Measurements from ENCODE around the gene LPAR5.
A peak's percentile ranks its signal among the peaks of the same experiment; 100 is the strongest.
"Not testable (repeated sequence)": the region's sequence is repeated elsewhere in the genome, so short reads cannot be mapped to it uniquely, and the experiment has no call there.

Gene LPAR5

GRCh38 chr12:6606331-6607131 lies 29.2 kb downstream of the LPAR5 start:
- no peak for DNase-seq (ENCODE audit: low spot score)

DNA sequence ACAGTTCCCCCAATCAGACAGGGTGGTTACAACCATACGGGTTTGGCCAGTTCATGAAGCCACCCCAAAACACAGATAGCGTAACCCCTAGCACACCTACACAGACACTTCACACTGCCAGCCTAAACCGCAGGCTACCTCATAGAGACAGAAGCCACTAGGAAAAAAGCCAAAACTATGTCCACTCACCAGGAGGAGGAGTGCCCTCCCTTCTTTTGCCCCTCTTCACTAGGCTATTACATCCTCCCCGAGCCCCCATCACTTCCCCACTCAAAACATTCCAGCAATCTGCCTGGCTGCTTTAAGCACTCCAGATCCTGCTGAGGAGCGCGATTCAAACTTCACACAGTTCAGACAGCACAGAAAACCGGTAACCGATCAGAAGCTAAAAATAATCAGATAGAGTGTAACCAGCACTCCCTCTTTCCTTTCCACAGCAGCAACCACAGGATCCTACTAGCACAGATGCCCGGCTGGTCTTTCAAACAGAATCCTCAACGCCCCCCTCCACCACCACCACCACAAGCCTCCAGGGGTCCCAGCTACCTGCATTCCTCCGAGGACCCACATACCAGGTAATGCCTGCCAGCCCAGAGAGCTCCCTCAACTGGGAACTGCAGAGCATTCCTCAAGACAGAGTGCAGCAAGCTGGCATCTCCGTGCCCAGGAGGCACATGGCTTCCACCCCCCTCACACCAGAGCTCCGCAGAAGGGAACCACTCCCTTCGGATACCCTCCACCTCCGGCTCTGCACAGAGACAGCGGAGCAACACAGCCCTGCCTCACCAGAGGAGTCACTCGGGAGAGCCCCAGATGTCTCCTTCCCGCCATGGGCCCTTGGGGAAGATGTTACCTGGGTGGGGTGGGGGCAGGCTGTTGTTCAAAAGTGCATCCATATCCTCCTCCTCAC lies 30.1 kb downstream of the LPAR5 start:
- peak; percentile 74 for DNase-seq (ENCODE audit: low spot score)

DNA sequence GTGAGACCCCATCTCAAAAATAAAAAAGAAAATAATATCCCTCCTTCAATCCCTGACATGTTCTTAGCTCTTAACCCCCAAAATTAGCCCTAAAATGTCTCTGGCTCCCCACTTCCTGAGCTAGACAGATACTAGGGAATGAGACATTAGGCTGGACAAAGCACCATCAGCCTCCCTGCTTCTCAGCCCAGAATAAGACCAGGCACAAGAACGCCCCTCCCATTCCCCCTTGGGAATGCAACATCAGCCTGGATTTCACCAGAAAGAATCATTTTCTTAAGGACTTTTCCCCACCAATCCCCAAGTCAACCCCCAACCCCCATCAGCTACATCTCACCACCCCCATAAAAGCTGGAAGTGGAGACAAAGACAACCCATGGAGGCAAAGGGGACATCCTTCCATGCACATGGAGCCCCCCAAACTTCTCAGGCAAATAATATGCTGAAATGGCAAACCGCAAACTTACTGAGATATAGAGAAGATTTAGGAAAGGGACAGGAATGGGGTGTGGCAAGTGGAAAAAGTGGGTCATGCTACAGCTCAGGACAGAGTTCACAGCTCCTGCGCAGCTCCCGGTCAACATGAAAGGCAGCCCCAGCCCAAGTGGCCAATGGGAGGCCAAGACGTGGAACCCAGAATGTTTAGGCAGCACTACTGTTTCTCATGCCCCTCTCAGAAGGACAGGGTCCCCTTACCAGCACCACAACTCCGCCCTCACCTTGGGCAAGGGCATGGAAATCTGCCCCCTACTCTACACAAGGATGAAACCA lies 31.3 kb downstream of the LPAR5 start:
- no peak for DNase-seq (ENCODE audit: low spot score)

DNA sequence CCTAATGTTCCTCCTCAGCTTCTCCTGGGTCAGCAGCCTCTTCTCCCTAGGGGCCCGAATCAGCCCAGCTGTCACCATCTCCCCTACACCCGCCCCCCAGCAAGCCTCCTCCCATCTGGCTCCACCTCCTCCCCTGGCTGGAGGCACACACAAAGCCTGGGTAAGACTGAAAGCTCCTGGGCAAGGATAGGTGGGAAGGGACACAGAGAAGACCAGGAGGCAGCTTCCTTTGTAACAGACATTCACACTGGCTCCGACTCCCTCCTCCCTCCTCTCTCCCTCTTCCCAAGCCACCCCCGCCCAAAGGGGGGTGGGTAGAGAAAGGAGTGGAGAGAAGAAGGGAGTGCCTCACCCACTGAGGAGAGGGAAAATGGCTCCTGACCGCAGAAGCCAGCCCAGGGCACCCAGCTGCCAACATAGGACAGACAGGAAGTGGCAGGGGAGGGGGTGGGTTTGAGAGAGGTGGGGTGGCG lies 32.6 kb downstream of the LPAR5 start:
- DNase-seq (ENCODE audit: low spot score) = peak; percentile 58

DNA sequence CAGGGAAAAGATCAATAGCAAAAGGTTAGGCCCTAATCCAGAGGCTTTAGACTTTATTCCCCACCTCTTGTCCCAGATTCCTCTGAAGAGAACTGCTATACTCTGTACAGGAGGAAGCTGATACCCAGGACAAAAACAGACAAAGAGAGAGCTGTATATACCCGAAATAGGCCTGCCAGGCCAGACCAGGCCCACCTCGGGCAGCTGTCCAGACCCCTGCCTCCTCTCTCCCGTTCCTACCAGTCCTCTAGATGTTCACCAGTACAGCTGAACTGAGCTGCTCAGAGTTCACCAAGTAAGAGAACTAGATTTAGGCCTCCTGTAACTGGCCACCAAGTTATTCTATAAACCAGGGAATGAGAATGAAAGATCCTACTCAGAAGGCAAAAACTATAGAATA lies 33.2 kb downstream of the LPAR5 start:
- no peak for DNase-seq (ENCODE audit: low spot score)

DNA sequence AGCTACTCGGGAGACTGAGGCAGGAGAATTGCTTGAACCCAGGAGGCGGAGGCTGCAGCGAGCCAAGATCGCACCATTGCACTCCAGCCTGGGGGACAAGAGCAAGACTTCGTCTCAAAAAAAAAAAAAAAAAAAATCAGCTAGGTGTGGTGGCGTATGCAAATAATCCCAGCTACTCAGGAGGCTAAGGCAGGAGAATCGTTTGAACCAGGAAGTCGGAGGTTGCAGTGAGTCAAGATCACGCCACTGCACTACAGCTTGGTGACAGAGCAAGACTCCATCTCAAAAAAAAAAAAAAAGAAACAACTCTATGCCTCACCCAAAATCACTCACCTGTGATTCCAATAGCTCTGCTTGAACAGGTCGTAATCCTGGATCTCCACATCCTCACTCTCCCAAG lies 40.1 kb downstream of the LPAR5 start:
- DNase-seq (ENCODE audit: low spot score) = not testable (repeated sequence)

DNA sequence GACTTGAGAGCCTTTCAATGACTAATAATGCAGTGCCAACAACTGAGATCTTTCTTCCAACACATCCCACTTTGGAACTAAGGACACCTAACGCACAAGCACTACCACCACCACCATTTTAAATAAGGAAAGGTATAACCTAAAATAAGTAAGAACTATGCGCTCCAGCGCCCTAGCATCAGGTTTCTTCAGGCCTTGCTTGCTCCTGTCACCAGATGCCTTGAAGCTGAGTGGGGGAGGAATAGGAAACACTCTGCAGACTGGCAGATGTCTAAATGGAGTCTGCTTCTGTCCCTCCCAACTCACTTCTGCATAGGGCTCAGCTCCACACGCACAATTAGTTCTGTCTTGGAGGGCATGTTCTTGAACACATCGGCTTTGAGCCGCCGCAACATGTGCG lies 43.7 kb downstream of the LPAR5 start:
- DNase-seq (ENCODE audit: low spot score) = no peak

DNA sequence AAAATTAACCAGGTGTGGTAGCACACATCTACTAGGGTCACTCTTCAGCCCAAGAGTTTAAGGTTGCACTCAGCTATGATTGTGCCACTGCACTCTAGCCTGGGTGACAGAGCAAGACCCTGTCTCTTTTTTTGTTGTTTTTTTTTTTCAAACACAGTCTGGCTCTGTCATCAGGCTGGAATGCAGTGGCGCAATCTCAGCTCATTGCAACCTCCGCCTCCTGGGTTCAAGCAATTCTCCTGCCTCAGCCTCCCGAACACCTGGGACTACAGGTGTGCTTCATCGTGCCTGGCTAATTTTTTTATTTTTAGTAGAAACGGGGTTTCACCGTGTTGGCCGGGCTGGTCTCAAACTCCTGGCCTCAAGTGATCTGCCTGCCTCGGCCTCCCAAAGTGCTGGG lies 49.2 kb downstream of the LPAR5 start:
- DNase-seq (ENCODE audit: low spot score) = not testable (repeated sequence)

DNA sequence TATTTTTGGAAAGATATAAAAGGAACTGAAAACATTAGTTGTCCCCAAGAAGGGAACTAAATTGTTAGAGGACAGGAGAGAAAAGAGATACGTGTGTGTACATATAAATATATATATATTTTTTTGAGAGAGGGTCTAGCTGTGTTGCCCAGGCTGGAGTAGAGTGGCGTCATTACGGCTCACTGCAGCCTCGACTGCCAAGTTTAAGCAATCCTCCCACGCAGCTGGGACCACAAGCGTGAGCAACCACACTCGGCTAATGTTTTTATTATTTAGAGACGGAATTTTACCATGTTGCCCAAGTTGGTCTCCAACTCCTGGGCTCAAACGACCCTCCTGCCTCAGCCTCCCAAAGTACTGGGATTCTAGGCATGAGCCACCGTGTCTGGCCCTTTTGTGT lies 51.5 kb downstream of the LPAR5 start:
- no peak for DNase-seq (ENCODE audit: low spot score)

GRCh38 chr12:6582959-6583358 lies 52.8 kb downstream of the LPAR5 start:
- no peak for DNase-seq (ENCODE audit: low spot score)

DNA sequence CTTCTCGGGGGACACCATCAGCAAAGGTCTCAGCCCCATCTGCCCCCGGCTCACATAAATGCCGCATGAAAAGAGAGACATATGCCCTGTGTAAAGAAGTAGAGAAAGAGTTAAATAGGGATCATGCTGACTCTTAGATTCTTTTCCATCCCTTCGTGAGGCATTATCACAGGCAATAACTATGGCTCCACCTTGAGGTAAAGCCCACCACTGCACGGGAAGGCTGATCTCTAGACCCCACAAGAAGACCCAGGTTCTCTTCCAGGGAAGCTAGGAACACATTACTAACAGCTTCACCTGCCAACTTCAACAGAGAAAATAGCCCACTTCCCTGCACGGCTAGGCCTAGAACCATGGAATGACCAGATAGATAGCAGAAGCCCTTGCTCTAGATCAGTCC lies 53.6 kb downstream of the LPAR5 start:
- DNase-seq (ENCODE audit: low spot score) = no peak

DNA sequence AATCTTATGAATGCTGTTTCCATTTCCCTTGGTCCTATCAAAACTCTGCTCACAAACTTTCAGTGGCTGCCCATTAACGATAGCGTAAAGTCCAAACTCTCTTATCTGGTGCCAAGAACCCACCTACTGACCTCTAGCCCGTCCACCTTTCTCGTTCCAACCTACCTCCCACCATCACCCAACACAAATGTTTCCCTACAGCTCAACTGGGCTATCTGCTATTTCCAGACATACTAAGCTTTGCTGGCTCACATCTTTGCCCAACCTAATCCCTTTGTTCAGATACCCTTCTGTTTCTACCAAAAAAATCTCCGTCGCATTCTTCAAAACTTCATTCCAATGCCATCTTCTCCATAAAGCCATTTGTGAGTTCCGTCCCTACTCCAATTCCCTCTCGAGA lies 60.1 kb downstream of the LPAR5 start:
- no peak for DNase-seq (ENCODE audit: low spot score)

DNA sequence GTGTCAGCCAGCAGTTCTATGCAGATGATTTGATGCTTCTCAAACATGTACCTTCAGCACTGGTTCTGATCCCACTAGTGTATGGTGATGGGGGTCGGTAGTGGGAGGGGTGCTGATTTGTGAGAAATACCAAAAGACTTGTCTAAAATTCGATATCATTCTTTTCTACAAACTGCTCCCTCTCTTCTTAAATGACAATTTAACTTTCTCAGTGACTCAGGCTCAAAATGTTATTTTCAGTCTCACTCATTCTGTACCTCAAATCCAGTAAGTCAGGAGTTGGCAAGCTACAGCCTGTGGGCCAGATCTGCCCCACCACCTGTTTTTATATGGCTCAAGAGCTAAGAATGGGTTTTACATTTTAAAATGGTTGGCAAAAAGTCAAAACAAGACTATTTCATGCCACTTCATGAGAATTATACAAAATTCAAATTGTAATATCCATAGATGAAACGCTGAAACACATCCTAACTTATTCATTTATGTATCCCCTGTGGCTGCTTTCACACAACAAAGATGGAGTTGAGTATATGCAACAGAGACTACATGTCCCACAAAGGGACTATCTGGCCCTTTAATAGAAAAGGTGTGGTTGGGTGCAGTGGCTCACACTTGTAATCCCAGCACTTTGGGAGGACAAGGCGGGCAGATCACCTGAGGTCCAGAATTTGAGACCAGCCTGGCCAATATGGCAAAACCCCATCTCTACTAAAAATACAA lies 61.0 kb downstream of the LPAR5 start:
- no peak for DNase-seq (ENCODE audit: low spot score)

DNA sequence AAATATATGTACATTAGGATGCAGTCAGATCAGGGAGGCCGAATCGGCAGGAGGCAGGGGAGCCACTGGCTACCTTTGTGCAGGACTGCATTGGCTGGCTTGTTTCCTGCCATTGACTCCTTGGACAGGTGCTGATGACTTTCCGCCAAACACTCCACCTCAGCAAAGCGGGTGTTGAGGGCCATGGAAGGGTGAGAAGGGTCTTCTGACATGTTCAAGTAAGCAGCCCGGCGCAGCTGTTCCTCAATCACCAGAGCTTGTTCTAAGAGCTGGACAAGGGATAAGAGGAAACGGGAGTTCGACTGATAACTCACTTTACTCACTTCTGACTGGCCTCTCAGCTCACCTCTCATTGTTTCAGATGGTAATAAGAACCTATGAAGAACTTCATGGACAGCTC lies 62.8 kb downstream of the LPAR5 start:
- no peak for DNase-seq (ENCODE audit: low spot score)

GRCh38 chr12:6570264-6570887 lies 65.4 kb downstream of the LPAR5 start:
- DNase-seq (ENCODE audit: low spot score) = peak; percentile 79

GRCh38 chr12:6569786-6570185 lies 66.0 kb downstream of the LPAR5 start:
- DNase-seq (ENCODE audit: low spot score) = no peak

DNA sequence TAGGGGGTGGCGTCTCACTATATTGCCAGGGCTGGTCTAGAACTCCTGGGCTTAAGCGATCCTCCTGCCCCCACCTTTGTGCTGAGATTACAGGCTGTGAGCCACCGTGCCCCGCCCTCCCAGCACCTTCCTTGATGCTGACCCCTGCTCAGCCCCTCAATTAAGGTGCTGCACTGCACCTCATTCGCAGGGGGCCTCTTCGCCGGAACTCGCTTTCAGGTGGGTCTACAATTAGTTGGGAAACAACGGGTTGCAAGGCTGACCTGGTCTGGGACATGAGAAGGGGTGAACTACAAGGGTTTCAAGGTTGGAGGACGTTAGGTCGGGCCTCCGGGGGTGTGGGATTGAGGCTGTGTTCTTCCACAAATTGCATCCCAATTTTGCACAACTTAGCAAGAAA lies 66.4 kb downstream of the LPAR5 start:
- DNase-seq (ENCODE audit: low spot score) = no peak
